ENCODE results near the gene NINJ1.

Gene NINJ1

DNA sequence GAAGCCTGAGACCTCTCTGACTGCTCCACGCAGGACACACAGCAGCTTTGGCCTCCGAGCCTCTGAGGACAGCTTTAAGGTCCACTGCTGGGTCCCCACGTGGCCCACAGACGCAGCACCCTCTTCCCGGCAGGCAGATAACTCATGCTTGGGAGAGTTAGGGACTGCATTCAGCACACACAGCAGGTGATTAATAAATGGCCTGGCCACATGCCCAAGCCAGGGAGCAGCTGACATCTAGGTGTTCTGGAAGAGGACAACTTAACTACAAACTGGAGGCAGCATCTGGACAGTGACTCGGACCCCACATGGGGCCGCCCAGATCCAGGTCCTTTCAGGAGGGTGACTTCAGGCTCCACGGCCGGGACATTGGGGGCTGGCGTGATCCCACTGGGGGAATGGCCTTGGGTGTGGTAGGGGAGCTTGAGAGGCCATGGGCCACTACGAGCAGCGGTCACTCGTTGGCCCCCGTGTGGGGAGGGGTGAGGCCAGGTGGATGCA lies 11.3 kb downstream of the NINJ1 start:
- TF ChIP-seq, protein P1, sequence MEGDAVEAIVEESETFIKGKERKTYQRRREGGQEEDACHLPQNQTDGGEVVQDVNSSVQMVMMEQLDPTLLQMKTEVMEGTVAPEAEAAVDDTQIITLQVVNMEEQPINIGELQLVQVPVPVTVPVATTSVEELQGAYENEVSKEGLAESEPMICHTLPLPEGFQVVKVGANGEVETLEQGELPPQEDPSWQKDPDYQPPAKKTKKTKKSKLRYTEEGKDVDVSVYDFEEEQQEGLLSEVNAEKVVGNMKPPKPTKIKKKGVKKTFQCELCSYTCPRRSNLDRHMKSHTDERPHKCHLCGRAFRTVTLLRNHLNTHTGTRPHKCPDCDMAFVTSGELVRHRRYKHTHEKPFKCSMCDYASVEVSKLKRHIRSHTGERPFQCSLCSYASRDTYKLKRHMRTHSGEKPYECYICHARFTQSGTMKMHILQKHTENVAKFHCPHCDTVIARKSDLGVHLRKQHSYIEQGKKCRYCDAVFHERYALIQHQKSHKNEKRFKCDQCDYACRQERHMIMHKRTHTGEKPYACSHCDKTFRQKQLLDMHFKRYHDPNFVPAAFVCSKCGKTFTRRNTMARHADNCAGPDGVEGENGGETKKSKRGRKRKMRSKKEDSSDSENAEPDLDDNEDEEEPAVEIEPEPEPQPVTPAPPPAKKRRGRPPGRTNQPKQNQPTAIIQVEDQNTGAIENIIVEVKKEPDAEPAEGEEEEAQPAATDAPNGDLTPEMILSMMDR (IDR thresholded peaks at IDR 0.05; ENCODE audit: low read depth, low read length): no peak
- DNase-seq (ENCODE audit: extremely low read depth, low read depth): no peak

DNA sequence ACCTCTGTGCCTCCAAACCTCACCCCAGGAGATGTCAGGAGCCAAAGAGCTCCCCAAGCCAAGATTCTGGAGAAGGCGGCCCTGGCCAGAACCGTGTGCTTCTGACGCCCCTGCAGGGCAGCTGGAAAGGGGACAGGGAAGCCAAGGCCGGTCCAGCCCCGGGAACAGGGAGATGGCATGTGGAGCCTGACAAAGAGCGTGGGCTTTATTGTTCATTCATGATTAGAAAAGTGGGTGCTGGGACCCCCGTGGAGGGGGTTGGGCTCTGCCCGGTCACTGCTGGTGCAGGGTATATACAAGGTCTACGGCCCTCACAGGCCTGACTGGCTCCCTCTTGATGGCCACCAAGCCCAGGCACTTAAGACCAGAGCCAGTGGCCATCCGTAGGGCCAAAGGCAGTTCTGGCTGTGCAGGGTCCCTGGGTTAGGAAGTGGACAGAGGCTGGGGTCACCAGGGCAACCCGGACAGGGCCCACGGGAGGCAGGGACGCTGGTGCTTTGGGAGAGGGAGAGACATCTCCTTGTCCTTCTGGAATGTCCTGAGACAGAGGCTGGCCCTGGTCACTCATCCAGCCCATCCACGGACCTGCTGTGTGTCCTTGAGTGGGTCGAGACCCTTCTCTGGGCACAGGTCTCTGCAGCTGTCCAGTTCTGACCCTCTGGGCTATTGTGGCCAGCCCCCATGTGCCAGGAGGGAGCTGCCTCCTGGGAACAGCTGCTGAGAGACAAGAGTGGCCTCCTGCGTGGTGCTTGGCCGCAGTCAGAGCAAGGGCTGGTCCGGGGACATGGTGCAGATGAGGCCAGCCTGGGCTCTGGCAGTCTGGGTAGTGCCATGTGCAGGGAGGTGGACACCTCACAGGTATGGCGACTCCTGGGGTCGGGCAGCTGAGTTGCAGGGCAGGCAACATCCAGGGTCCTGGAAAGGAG lies 12.5 kb downstream of the NINJ1 start:
- TF ChIP-seq, protein P1 (IDR thresholded peaks at IDR 0.05; ENCODE audit: low read depth, low read length): no peak
- no peak for DNase-seq (ENCODE audit: extremely low read depth, low read depth)

DNA sequence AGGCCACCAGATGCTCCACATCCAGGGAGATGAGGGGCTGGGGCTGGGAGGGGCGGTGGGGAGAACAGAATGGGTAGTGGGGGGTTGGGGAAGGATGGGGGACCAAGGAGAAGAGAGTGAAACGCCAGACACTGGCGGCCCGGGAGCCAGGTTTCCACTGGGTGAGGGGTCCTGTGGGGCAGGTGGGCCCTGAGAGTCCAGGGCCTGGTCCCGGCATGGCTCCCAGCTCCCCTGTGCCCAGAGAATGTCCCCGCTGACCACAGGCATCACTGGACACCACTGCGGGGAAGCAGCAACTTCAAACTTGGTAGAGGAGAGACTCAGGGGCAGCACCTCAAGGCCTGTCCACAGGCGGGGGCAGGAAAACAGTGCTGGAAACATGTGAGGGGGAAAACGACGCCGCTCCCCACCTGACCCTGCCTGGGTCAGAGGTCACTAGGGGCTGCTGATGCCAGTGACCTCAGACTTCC lies 13.2 kb downstream of the NINJ1 start:
- DNase-seq (ENCODE audit: extremely low read depth, low read depth): no peak
- TF ChIP-seq, protein P1 (IDR thresholded peaks at IDR 0.05; ENCODE audit: low read depth, low read length): no peak

DNA sequence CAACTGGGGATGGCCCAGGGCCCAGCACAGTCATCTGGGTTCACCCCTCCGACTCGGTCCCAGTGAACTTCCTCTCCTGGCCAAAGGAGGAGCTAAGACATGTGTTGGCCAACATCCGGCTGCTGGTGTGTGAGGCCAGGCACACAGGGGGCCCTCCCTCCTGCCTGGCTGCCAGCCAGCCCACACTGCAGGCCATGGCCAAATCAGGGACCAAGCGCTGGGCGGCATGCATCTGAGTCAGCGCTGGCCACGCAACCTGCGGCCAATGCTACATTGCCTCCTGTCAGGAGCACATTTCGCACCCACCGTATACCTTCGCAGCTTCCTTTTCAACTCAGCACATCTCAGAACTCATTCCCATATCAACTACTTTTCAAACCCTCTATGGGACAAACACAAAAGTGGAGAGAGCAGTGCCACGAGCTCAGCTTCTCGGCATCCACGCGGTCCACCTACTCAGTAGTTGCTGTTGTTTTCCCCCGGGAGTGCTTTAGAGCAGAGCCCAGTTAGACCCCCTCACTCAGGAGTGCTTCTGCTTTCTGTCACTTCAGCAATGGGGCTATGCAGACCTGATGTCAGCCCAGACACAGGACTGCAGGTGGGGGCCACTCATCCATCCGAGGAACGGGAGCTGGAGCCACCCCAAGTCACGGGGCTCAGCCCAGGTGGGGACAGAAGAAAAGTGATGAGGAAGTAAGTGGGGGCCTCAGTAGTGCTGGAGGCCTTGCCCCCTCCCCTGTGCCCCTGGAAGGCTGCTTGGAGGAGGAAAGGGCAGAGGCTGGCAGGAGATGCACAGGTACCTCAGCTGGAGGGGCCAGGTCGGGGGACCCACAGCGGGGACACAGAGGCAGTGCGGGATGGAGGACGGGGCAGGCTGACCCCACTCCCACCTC lies 13.9 kb downstream of the NINJ1 start:
- peak; percentile 93 for DNase-seq (ENCODE audit: extremely low read depth, low read depth)
- TF ChIP-seq, protein P1 (IDR thresholded peaks at IDR 0.05; ENCODE audit: low read depth, low read length): peak; percentile 49

DNA sequence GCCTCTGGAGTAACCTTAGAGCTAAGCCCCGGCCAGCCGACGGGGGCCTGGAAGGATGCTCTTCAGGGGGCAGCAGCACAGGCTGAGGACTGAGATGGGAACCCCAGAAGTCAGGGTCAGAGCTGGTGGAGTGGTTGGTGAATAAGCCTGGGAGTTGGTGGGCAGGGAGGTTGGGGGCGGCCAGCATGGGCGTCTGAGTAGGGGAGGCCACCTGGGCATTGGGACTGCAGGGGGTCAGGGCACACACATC lies 14.4 kb downstream of the NINJ1 start:
- DNase-seq (ENCODE audit: extremely low read depth, low read depth): no peak
- TF ChIP-seq, protein P1 (IDR thresholded peaks at IDR 0.05; ENCODE audit: low read depth, low read length): no peak

DNA sequence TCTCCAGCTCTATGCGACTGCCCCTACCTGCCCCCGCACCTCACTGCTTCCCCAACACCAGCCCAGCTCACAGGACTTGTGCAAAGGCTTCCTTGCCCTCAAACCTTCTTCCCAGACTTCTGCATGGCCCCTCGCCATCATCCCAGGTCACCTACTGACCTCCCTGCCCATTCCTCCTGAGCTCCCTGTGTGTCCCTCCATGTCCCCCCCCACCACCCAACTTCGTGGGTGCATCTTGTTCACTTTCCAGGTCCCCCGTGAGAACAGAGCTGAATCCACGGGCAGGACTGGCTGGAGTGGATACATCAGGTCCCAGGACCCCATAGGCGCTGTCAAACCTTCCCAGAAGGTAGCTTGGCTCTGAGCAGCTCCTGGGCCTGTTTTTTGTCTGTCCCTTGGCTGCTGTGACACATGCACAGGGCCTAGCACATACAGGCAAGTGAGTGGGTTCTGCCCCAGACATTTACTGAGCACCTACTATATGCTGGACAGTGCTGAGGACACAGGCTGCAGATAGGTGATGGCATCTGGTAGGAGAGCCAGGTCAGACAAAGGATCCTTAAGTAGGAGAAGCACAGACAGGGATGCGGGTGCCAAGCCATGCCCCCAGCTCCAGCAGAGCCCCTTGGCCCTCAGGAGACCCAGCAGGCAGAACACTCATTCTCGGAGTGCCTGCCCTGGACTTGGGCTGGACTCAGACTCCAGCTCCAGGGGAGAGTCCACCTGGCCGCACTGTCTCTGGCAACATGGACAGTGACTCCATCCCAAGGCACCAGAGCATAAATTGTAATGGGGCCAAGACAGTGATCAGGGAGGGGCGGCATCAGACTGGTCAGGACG lies 15.0 kb downstream of the NINJ1 start:
- TF ChIP-seq, protein P1 (IDR thresholded peaks at IDR 0.05; ENCODE audit: low read depth, low read length): no peak
- no peak for DNase-seq (ENCODE audit: extremely low read depth, low read depth)
